GM23338 (cell line): Measurements from ENCODE around the gene TCIRG1.

Source experiments
- CREB1 ChIP-seq: fragments of 250-450 bp; sonication (Bioruptor Pico); IDR thresholded peaks from 2 replicates; pipeline ENCODE4 v1.5.0; 2020; ENCODE audit warnings: low read depth, mild to moderate bottlenecking, moderate library complexity
- EZH2 ChIP-seq: fragments of 200-600 bp; sonication (generic); IDR thresholded peaks from one replicate; pipeline ENCODE4 v1.8.0; 2017; ENCODE audit warnings: antibody characterized with exemption, mild to moderate bottlenecking, low read depth; ENCODE audit not compliant: unreplicated experiment
- EZH2phosphoT487 ChIP-seq: fragments of 200-600 bp; sonication (generic); IDR thresholded peaks from one replicate; pipeline ENCODE4 v1.8.1; 2018; ENCODE audit warnings: antibody characterized with exemption; ENCODE audit not compliant: unreplicated experiment
- JUNB ChIP-seq: IDR thresholded peaks from one replicate; pipeline ENCODE4 v1.6.1; 2016; ENCODE audit warnings: antibody characterized with exemption; ENCODE audit not compliant: unreplicated experiment
- POLR2AphosphoS5 ChIP-seq: IDR thresholded peaks from 2 replicates; pipeline ENCODE4 v1.6.1; 2016; ENCODE audit warnings: antibody characterized with exemption, low read depth
- REST ChIP-seq: IDR thresholded peaks from one replicate; pipeline ENCODE4 v1.6.1; 2018; ENCODE audit warnings: antibody characterized with exemption; ENCODE audit not compliant: unreplicated experiment
- ZNF114 ChIP-seq: fragments of 250-450 bp; sonication (Bioruptor Pico); IDR thresholded peaks from 2 replicates; pipeline ENCODE4 v1.5.0; 2020; ENCODE audit warnings: mild to moderate bottlenecking, moderate library complexity
- ZNF462 ChIP-seq: fragments of 250-450 bp; sonication (Bioruptor Pico); IDR thresholded peaks from 2 replicates; pipeline ENCODE4 v1.5.0; 2020; ENCODE audit warnings: mild to moderate bottlenecking, moderate library complexity
- TF ChIP-seq, protein P1 (sequence below), 2 experiments: fragments of 200-600 bp in 1 of 2; sonication (generic) in 1 of 2; conservative IDR thresholded peaks; 2 replicates each; pipeline versions ENCODE4 v1.5.1 to v1.6.1; 2016 to 2017; ENCODE audit warnings: antibody characterized with exemption in 2 of 2, low read depth in 2 of 2, mild to moderate bottlenecking in 2 of 2, moderate library complexity in 1 of 2
- TF ChIP-seq, protein P2 (sequence below): IDR thresholded peaks from 2 replicates; pipeline ENCODE4 v1.6.1; 2016; ENCODE audit warnings: antibody characterized with exemption

GRCh38 chr11:68012044-68012842 is 26.6 kb upstream of the TCIRG1 start:
- no peak for TF ChIP-seq EZH2
- TF ChIP-seq EZH2phosphoT487, result no peak
- TF ChIP-seq REST, result no peak
- TF ChIP-seq, protein P1, sequence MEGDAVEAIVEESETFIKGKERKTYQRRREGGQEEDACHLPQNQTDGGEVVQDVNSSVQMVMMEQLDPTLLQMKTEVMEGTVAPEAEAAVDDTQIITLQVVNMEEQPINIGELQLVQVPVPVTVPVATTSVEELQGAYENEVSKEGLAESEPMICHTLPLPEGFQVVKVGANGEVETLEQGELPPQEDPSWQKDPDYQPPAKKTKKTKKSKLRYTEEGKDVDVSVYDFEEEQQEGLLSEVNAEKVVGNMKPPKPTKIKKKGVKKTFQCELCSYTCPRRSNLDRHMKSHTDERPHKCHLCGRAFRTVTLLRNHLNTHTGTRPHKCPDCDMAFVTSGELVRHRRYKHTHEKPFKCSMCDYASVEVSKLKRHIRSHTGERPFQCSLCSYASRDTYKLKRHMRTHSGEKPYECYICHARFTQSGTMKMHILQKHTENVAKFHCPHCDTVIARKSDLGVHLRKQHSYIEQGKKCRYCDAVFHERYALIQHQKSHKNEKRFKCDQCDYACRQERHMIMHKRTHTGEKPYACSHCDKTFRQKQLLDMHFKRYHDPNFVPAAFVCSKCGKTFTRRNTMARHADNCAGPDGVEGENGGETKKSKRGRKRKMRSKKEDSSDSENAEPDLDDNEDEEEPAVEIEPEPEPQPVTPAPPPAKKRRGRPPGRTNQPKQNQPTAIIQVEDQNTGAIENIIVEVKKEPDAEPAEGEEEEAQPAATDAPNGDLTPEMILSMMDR (conservative IDR thresholded peaks at IDR 0.05; ENCODE audit: low read depth in 2 of 2), result no peak
- no peak for TF ChIP-seq POLR2AphosphoS5
- no peak for TF ChIP-seq CREB1 (CRISPR knock-in tag)
- TF ChIP-seq, protein P2, sequence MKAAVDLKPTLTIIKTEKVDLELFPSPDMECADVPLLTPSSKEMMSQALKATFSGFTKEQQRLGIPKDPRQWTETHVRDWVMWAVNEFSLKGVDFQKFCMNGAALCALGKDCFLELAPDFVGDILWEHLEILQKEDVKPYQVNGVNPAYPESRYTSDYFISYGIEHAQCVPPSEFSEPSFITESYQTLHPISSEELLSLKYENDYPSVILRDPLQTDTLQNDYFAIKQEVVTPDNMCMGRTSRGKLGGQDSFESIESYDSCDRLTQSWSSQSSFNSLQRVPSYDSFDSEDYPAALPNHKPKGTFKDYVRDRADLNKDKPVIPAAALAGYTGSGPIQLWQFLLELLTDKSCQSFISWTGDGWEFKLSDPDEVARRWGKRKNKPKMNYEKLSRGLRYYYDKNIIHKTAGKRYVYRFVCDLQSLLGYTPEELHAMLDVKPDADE, result no peak
- no peak for TF ChIP-seq ZNF114 (CRISPR knock-in tag)
- no peak for TF ChIP-seq ZNF462 (CRISPR knock-in tag)
- TF ChIP-seq JUNB, result no peak
